Endometrial microvascular endothelial cells (primary cell): Measurements from ENCODE around the gene SH3PXD2A. TPM values are rescaled to one million over a fixed set of nuclear protein-coding genes. Genes with fewer than 3 reads are reported as not detected.

Experiments used
- in situ Hi-C: cut with HindIII; loops from 2 replicates; pipeline ENCODE4 v1.10.0; 2017; ENCODE audit warnings: low sequenced_read_pairs, low pct_unique_long_range_greater_than_20kb; ENCODE audit errors: inconsistent ontology term
- total RNA-seq: library from RNA; depleted of rRNA; stranded (reverse); fragments of >200 nt; gene quantifications from one replicate; pipeline ENCODE4 v1.2.3, GENCODE V29; 2015; ENCODE audit errors: inconsistent ontology term

The SH3PXD2A gene
- total RNA-seq, 1 donor from 2014 or later = 7.6 TPM

DNA sequence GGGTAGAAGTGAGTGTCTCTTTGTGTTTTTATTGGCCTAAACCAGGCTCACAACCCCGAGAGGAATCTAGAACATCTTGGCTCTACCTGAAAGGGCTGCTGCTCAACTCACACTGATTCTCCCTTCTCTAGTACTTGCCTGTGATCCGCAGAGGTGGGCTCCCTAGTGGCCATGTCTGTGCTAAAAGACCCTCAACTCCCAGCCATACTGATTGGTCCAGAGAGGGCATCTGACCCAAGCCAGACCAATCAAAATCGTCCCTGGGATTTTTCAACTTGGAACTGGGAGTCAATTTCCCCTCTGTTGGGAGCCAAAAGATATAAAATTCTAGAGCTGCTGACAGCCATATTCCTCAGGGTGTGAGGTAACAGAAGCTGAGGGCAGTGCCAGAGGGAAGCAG lies 55.3 kb downstream of the SH3PXD2A start:
- in situ Hi-C loops = no loop called here

GRCh38 chr10:103799341-103799740 lies 56.0 kb downstream of the SH3PXD2A start:
- in situ Hi-C loops = no loop called here

DNA sequence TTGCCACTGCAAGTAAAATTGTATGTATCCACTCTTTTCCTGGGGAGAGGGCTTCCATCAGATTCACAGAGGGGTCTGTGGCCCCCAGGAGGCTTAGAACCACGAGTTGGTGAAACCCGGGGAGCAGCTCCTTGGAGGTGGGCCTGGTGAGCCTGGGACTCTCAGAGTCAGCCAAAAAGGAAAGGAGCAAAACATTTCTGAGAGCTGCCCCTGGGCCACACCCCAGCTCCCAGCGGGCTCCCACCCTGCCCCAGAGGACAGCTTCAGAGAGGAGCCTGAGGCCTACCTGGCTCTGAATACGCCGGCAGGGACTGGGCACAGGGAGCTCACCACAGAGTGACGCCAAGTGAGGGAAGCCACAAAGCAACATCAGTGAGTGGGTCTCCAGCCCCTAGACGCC lies 56.9 kb downstream of the SH3PXD2A start:
- in situ Hi-C loops = no loop called here

GRCh38 chr10:103797857-103798256 lies 57.5 kb downstream of the SH3PXD2A start:
- in situ Hi-C loops = no loop called here

DNA sequence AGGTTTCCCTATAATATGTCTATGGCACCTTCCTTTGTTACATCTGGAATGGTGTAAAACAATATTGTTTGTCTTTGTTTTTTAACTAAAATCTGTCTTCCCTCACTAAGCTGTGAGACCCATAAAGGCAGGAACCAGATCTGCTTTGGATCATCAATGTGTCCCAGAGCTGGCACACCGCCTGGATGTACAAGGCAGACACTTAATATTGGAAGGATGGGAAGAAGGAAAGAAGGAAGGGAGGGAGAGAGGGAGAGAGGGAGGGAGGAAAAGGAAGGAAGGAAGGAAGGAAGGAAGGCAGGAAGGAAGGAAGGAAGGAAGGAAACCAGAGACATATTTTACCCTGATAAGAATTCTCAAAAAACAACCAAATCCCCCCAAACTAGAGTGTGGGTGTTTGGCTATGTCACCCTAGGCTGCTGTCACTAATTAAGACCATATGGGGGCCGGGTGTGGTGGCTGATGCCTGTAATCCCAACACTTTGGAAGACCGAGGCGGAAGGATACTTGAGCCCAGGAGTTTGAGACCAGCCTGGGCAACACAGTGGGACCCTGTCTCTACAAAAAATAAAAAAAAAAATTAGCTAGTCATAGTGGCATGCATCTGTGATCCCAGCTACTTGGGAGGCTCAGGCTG lies 59.6 kb downstream of the SH3PXD2A start:
- in situ Hi-C loops = no loop called here

GRCh38 chr10:103794996-103795395 lies 60.4 kb downstream of the SH3PXD2A start:
- in situ Hi-C loops = no loop called here

DNA sequence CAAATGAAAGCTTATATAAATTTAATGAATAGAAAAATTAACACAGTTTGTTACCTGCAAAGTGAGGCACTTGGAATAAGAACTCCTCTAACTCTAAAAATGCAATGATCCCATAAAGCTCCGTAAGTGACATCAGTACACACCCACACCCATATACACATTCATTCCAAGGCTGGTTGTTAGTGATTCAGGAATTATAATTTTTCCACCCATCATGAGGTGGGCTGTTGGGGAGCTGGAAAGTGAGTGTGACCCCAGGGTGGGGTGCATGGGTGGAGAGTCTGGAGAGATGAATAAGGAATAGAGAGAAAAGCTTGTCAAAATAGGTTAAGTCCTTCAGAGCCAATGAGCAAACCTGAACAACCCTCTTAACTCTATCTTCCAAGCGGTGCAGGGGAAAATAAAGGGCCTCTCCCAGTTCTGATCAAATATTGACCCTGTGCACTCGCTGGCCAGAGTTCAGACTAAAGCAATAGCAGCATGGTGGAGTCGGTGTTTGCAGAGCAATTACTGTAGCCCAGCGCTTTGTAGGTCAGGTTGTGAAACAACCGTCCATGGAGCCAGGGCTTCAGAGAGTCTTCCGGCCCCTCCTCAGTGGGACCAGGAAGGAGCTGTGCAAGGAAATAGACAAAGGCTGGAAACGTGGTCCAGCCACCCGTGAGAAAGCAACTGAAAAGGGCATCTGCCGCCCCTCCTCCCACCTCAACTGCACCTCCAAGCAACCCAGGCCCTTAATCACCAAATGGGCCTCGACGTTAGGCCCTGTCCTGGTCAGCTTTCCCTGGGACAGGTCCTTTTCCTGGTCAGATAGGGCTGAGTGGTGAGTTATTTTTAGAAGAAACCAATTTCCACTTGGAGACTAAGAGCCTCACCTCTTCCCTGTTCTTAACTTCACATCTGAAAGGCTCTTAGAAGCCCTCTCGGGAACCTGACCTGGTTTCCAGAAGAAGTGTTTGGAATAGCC lies 61.2 kb downstream of the SH3PXD2A start:
- in situ Hi-C loops = no loop called here

DNA sequence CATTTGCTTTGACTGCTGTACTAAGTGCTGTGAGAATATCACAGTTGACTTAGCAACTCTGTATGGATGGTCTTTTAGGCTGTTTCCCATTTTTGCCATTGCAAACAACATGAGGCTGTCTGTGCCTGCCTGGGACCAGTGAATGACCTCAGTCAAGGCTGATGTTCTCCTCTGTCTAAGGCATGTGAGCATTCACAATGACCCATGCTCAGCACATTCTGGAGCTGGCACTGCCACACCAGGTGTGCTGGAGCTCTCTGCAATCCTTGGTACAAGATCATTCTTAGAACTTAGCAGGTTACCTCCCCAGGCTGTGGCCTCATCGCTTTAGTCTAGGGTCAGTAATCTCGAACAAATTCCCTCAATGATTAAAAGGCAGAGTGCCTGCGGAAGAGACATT lies 61.9 kb downstream of the SH3PXD2A start:
- in situ Hi-C loops = no loop called here

- in situ Hi-C loops = no loop called here
Observed at GRCh38 chr10:103792547-103792946, 62.8 kb downstream of the SH3PXD2A start.

DNA sequence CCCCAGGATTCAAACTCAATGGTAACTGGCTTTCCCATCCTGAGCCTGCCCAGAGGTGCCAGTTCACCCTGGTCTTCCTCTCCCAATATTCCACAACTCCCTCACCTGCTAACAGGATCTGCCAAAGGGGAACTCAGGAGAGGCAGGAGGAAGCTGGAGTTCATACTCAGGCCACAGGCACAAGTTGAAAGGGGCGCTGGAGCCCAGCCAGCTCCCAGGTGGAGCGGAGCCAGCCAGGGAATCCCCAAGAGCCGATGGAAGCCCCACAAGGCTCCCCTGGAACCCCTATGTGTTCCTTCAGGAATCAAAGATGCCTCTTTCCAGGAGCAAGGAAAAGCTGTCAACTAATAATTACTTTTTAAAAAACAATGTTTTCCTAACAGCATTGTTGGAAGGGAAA lies 63.5 kb downstream of the SH3PXD2A start:
- in situ Hi-C loops = no loop called here

- in situ Hi-C loops = no loop called here
Observed at GRCh38 chr10:103791291-103791690, 64.1 kb downstream of the SH3PXD2A start.

- in situ Hi-C loops = no loop called here
Observed at GRCh38 chr10:103790580-103790979, 64.8 kb downstream of the SH3PXD2A start.

DNA sequence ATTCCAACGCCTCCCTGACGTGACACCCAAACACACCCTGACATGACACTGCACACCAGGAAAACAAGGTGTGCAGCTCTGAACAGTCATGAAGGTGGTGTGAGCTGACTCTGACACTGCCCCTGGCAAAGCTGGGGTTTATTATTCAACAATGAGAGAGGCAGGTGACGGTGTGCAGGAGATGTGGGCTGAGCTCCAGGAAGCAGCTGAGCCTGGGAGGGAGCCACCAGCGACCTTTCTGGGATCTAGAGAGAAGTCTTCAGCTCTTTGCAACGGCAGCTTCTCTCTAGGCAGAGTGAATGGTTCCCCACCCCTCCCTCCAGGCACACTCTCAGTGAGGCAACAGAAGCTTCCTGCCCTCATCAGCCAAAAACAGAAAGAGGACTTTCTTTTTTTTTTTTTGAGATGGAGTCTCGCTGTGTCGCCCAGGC lies 65.6 kb downstream of the SH3PXD2A start:
- in situ Hi-C loops = no loop called here

DNA sequence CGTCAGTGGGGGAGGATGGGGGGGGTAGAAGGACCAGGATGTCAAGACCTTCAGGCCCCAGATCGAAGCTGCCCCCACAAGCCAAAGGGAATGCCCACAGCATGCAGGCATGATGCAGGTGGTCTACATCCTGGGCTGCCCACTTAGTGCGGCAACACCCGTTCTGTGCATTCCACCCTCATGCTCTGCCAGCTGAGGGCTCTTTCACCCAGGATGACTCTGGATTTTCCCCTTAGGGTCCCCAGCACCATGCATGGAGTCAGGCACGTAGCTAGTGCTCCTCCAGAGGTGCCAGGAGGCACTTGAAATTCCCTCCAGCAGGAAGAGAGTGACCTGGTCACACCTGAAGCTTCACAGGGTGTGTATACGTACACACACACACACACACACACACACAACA lies 66.2 kb downstream of the SH3PXD2A start:
- in situ Hi-C loops = no loop called here

- in situ Hi-C loops = no loop called here
Observed at GRCh38 chr10:103787331-103787730, 68.0 kb downstream of the SH3PXD2A start.

DNA sequence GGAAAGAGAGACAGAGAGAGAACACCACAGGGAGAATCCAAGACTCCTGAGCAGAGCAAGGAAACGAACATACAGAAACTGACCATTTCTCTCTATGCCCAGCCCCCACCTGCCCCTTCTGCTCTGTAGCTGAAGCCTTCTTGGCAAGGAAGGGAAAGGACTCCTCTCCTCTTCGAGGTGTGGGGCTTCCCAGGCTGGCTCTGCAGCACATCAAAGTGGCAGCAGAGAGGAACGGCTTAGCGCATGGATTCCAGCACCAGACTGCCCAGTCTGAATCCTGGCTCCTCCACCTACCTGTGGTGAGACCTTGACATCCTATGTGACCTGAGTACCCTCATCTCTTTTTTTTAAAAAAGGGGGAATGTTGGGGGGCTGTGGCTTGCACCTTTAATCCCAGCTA lies 69.4 kb downstream of the SH3PXD2A start:
- in situ Hi-C loops = no loop called here

DNA sequence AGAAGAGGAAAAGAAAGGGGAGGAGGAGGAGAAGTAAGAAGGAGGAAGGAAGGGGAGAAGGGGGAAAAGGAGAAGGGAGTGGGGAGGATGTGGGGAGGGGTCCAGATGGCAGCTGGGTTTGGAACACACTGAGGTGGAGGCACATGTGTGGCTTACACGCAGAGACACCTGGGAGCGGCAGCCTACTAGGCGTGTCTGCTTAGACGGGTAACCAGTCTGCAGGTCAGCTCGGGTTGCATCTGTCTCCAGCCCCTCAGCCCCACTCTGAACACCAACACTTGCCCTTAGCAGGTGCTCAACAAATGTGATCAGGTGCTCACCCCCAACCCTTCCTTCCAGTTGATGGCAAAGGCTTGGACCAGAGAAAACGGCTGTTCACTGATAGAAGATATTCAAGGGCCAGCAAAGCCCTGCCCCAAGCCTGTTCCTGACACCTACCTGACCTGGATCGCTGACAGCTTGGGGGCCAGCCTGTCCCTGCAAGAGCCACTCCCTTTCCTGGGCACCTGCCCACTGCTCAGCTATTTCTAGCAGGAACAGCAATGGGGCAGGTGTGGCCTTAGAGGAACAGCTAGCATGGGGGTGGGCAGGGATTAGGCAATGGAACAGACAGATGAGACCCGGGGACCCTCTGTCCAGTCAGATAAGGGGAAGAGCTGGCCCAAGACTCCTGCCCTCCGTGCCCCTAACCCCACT lies 70.5 kb downstream of the SH3PXD2A start:
- in situ Hi-C loops = no loop called here

DNA sequence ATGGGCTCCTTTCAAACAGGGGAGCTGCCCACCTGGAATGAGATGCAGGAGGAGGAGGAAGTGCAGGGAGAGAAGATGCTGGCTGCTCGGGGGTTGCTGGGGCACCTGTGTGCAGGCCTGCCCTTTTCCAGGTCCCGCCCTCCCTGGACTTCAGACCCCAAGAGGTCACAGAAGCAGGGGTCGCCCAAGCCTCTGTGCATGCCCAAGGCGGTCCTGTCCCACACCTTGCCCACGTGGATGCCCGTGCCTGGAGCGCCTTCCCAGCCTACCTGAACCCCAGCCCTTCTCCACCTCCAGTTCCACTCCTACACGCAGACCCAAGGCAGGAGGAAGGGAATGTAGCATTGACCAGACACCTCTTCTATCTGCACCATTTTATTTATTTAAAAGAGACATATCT lies 71.3 kb downstream of the SH3PXD2A start:
- in situ Hi-C loops = no loop called here

DNA sequence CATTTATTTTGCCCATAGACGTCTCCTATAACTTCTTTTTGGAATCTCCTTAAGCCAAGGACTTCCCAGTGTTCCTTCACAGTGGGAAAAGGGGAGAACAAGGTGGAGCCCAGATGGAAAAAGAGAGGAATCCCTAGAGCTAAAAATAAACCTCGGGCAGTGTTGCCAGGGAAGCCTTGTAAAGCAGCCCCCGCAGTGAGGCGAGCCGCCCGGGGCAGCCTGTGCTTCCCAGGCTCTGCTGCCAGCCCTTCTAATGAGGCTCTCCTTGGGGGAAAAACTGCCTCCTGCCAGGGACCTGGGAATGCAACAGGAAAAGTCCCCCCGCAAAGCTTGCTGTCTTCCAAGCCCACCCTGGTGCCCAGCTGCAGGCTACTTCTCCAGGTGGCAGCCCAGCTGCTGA lies 71.7 kb downstream of the SH3PXD2A start:
- in situ Hi-C loops = no loop called here
